Nucleus accumbens (tissue), 56 donors: ENCODE measurements around the gene ZNF79.
A peak's percentile ranks its signal among the peaks of the same experiment; 100 is the strongest.

ENCODE experiments used
- DNase-seq, 56 donors: peaks; one replicate each; lab custom pipeline; 2025; lab: John Stamatoyannopoulos, UW

Gene ZNF79

GRCh38 chr9:127491516-127491915, 67.3 kb downstream of the ZNF79 start:
- no peak for DNase-seq

DNA sequence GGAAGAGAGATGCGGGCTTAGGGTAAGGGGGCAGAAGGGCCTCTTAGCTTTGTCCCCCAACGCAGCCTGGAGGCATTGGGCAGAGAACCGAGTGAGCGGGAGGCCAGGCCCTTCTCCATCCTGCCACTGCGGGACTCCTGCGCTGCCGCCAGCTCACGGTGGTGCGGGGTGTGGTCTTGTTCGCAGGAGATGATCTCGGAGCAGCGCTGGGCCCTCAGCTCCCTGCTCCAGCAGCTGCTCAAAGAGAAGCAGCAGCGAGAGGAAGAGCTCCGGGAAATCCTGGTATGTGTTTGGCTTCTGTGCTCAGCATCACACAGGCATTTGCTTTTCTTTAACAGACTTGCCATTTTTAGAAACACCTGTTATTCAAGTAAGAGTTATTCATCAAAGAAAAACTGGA, 68.4 kb downstream of the ZNF79 start:
- DNase-seq, result peak in 3 of 56 donors; percentile 7 to 13 (median 8)

DNA sequence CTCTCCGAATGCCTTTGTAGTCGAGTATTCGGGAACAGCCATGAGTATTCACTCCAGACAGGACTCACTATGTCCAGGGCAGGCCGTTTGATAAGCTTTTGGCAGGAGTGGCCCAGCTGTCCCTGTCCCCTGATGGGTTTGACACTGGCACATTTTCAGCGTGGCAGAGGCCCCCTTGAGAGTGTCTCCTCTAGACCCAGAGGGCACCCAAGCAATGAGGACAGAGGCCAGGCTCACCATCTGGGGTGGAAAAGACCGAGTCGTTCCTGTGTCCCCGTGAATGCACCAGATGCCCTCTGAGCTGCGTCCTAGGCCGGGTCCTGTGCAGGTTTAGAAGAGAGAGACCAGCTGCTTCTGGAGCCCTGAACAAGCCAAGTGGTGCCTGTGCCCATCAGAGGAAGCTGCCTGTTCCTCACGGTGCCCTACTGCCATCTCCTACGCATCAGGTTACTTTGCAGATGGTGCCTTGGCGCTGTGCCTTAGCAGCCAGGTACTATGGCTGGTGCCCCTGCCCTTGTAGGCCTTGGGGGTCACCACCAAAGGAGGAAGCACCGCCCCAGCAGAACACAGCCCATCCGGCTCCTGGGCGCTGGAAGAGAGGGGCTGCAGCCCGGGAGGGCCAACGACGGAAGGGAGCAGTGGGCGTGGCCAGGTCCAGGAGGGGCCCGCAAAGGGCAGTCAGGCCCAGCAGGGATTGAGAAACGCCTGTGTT, 69.6 kb downstream of the ZNF79 start:
- DNase-seq, result no peak

- no peak for DNase-seq
Measured at GRCh38 chr9:127494304-127494702, 70.1 kb downstream of the ZNF79 start.
